GM19023 (cell line): ENCODE data around the gene CNOT2.
A peak's percentile ranks its signal among the peaks of the same experiment; 100 is the strongest.
"Not testable (repeated sequence)": the region's sequence is repeated elsewhere in the genome, so short reads cannot be mapped to it uniquely, and the experiment has no call there.

Experiments
- ATAC-seq: cut with Tn5 transposase; IDR thresholded peaks from one replicate; pipeline ENCODE4 v1.9.1; 2021; ENCODE audit warnings: mild to moderate bottlenecking, moderate library complexity; ENCODE audit not compliant: unreplicated experiment

Gene CNOT2

DNA sequence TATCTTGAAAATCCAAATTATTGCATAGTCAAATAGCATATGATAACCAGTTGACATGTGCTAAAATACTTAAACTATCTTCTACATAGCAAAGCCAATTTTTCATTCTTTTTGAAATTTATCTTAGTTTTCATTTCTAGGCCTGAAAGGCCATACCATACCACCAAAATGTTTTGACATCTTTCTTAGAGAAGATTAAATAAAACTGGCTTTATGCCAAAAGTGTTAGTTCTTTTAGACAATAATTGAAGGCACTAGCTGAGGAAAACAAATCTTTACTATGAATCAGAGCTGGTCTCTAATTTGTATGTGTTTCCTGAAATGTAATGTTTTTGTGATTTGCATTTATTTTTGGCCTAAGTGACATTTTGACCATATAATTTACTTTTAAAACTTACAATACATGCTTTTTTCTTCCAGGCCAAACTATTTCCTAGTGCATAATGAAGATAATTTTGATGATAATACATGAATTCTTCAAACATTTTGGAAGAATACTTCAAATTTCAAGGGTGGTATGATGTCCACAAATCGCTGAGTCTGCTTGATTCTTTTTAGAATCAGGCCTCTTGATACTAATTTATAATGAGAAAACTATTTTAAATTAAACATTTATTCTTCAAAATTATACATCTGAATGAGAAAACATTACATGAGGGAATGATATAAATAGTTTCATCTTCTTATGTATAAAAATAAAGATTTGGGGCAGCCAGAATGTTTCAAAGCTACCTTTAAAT is 116.4 kb downstream of the CNOT2 start:
- no peak for ATAC-seq

DNA sequence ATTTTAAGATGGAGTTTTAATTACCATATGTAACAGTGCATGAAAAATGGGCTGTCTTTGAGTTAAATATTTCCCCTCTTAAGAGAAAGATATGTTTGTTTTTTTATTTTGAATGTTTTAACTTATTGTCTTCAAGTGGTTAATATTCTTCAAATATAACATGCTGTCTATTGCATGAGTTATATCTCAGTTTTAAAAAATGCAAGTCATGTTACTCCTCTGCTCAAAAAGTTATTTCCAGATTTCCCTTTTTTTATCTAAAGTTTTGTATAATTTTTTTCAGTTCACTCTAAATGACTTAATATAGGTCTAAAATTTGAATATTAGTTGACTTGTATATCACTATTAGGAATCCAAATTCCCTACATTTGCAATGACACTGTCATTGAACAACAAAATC is 117.0 kb downstream of the CNOT2 start:
- ATAC-seq, result no peak

DNA sequence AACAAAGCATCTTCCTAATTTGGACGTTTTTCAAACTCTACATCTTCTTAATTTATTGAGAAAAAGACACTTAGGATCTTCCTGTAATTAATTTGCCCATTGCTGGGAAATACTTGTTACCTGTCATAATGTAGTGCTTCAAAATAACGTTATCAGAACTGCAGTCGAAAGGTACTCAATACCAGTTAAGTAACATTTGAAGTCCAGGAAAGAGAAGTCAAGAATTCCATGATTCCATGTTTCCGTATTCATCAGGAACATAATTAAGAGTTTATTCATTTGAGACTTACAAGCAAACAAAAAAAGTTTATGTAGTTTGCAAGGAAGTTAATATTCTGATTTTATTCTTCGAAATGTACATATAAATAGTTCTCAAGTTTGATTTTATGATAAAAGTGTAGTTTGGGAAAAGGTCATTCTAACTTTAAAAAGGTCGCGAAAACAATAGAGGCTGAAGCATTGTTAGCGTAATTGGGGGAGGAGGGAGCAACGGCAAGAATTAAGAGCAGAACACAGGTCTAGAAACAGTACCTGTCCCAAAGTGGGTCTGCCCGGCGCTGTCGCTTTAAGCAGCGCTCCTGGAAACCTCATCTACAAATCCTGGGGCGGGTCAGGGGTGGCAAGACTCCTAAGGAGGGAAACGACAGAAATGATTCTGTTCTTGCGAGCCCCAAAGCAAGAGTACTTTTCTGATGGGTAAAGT is 121.6 kb downstream of the CNOT2 start:
- ATAC-seq, result no peak

DNA sequence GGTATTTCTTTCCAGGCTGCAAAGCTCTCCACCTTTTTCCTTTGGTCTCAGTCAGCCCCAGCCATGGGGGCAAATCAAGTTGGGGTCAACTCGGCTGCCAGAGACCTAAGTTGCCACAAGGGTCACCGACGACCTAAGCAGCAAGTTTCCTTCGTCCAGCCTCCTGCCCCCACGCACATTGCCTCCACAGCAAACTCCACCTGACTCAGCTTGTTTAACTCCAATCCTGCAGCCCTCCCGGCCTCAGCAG is 122.1 kb downstream of the CNOT2 start:
- ATAC-seq, result no peak

DNA sequence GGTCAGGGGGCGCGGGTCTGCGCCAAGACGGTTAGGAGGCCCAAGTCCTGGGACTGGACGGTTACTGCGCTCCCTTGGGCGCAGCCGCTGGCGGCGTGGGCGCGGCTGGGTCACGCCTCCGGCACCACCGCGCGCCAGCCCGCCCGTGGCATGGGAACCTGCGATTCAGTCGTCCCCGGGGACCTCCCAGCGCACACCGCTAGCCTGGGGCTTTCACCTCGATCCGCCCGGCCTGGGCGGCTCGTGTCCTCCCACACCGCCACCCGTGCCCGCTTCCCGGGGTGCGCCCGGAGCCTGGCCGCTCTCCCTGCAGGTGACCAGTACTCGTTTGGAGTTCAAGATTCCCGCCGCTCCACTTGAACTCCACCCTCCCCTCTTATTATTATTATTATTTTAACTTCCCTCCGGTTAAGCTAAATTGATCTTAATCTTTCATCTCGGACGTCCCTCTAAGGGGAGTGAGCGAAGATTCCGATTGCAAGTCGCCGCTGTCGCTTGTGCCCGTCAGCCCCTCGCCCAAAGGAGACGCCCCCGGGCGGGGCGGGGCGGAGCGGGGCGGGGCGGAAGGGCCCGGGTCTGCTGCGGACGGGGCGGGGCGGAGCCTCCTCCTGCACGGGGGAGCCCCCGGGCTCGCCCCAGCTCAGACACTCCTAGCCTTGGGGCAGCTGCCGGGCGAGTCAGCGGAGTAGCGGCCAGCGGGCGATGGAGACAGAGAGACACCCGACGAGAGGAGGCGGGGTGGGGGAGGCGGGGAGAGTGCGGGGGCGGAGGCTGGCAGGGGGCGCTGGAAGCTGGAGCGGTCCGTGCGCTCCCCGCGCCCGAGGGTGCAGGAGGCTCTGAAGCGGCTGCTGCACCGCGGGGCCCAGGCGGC is 122.7 kb downstream of the CNOT2 start, which contains the start of gene KCNMB4:
TSS of gene KCNMB4 (plus strand) at position 643 of the 871 bp plus-strand sequence. CDS start 445 bp downstream, outside the sequence.
- ATAC-seq, result peak; percentile 87

DNA sequence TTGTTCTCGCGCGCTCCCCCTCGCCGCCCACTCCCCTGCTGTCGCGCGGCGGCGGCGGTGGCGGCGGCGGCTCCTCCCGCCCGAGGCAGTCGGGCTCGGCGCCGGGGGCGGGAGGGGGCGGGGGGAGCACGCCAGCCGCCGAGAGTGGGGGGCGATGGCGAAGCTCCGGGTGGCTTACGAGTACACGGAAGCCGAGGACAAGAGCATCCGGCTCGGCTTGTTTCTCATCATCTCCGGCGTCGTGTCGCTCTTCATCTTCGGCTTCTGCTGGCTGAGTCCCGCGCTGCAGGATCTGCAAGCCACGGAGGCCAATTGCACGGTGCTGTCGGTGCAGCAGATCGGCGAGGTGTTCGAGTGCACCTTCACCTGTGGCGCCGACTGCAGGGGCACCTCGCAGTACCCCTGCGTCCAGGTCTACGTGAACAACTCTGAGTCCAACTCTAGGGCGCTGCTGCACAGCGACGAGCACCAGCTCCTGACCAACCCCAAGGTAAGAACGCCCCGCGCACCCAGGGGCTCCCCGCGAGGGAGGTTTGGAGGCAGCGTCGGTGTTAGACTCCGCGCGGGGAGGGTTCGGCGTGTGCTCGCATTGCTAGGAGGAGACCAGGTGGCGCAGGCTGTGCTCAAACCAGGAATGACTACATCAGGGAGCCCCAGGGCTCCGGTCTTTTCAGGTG is 123.5 kb downstream of the CNOT2 start:
- ATAC-seq, result peak; percentile 50

DNA sequence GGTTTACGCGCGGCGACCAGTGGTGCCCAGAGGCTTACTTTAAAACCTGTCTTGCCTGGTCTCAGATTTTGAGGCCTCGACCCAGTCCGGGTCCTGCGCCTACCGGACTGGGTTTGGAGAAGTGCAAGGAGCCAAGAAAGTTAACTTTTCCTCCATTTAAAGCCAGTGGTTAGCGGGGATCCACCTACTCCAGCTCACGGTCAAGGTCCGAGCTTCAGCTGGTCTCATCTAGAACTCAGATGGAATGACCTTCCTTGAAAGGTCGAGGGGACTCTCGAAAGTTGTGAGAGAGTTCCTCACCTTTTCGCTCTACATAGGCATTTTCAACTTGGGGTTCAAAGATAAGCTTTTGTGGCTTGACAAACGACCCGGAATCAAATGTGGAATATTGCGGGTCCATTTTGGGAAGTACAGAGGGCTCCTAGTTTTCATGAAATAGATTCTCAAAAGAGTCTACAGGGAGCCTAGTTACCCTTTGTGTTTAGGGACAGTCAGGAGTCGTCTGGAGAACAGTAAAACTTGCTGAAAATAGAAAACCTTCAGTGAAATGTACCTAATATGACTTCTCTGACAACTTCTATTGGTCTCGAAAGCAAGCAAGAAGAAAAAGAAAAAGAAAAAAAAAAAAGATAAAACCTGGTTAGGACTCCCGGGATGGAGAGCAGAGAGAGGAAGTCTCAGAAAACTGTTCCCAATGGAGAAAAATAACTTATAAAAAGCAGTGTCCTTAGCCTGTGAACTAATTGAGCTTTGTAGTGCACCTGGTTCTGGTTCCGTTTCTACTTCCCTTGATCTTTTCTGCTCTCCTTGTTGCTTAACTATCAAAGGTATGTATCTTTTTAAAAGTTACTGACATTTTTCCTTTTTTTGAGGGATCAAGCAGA is 124.3 kb downstream of the CNOT2 start:
- no peak for ATAC-seq

DNA sequence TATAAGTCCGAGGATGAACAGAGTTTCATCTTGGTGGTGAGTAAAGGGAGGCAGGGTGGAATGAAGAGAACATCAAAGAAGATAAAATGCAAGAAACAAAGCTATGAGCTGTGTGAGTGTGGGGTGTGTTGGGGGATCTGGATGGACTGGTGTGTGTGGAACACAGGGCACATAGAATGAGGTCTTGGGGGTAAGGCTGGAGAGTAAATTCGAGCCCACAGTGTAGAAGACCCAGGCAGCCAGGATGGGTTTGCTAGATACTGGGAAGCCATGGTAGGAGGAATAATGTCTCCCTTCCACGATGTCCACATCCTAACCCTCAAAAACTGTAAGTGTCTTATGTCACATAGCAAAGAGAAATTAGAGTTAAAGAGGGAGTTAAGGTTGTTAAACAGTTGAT is 129.6 kb downstream of the CNOT2 start:
- ATAC-seq, result no peak

DNA sequence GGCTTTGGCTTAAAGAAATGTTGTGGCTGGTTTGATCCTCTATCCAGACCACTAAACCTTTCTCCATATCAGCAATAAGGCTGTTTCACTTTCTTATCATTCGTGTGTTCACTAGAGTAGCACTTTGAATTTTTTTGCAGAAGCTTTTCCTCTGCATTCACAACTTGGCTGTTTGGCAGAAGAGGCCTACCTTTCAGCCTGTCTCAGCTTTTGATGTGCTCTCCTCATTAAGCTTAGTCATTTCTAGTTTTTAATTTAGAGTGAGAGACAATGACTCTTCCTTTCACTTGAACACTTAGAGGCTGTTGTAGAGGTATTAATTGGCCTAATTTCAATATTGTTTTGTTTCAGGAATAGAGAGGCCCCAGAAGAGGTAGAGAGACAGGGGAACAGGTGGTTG is 136.6 kb downstream of the CNOT2 start:
- no peak for ATAC-seq

DNA sequence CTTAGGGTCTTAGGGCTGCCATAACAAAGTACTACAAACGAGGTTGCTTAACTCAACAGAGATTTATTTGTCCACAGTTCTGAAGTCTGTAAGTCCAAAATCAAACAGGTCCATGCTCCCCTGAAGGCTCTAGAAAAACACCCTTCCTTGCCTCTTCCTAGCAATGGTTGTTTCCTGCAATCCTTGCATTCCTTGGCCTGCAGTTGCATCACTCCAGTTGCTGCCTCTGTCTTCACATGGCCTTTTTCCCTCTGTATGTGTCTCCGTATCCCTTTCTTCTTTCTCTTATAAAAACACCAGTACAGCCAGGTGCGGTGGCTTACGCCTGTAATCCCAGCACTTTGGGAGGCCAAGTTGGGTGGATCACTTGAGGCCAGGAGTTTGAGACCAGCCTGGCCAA is 140.3 kb downstream of the CNOT2 start:
- no peak for ATAC-seq

DNA sequence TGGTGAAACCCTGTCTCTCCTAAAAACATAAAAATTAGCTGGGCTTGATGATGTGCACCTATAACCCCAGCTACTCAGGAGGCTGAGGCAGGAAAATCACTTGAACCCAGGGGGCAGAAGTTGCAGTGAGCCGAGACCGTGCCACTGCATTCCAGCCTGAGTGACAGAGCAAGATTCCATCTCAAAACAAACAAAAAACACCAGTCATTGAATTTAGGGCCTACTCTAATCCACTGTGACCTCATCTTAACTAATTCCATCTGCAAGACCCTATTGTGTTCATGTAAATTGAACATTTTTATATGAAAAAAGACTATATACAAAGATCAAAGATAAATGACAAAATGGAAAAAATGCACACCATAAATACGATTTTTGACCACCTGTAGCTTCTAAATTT is 140.7 kb downstream of the CNOT2 start:
- no peak for ATAC-seq

DNA sequence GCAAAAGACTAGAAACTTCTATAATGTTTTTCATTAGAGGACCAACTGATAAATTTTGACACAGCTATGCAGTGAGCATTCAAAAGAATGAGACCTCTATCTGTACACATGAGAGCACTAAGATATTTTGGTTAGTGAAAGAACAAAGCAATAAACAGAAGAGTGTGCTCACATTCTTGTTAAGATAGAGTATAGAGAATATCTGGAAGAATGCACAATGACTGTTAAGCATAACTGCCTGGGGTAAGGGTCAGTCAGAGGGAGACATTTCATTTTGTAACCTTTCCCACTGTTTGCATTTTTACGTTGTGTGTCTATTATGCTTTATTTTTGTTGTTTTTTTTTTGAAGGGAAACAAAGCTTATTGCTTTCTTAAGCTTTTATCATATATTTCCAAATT is 143.5 kb downstream of the CNOT2 start:
- ATAC-seq, result no peak

DNA sequence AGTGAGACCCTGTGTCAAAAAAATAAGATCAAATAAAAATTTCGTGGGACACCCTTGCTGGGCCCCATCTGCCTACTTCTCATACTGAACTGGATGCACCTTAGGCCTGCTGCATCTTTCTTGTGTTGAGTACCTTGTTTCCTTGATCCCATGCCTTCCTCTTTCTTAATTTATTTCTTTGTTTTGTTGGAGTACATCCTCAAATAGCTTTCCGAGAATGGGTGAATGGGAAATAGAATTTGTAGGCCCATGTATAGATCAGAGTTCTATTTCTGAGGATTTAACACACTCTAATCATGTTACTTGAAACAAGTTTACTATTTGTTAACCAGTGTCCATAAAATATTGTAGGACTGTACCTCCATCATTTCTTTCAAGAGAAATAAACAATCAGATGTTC is 146.4 kb downstream of the CNOT2 start:
- no peak for ATAC-seq

DNA sequence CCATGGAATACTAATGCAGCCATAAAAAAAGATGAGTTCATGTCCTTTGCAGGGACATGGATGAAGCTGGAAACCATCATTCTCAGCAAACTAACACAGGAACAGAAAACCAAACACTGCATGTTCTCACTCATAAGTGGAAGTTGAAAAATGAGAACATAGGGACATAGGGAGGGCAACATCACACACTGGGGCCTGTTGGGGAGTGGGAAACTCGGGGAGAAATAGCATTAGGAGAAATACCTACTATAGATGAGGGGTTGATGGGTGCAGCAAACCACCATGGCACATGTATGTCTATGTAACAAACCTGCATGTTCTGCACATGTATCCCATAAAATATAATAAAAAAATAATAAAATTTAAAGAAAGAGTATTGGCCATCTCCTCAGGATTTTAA is 149.4 kb downstream of the CNOT2 start:
- not testable (repeated sequence) for ATAC-seq

DNA sequence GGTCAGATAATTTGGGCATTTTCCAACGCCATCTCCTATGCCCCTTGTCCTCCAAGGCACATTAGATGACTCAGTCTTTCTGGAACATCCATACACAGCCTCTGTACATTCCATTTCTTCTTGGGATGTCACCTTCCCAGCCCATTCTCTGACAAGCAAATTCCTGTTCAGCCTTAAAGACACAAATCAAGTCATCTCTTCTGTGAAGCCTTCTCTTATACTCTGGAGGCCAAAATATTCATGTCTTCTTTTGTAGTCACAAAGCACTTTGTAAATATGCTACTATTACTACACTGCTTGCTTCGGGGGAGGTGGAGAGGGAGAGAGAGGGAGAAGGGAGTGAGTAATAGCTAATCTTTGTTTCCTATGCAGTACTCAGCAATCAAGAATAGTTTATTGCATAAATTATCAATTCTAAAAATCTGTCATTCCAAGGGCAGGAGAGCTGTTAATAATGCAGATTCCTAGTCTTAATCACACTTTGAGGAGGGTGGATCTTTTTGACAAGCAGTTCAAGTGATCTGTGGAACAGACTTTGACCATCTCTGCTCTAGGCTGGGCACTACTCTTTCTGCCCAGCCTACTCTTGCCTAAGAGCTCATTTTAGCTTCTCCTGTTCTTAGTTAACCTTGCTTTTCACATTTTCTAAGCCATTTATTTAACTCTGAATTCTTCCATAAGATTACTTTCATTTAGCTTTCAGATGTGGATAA is 150.7 kb downstream of the CNOT2 start:
- no peak for ATAC-seq

DNA sequence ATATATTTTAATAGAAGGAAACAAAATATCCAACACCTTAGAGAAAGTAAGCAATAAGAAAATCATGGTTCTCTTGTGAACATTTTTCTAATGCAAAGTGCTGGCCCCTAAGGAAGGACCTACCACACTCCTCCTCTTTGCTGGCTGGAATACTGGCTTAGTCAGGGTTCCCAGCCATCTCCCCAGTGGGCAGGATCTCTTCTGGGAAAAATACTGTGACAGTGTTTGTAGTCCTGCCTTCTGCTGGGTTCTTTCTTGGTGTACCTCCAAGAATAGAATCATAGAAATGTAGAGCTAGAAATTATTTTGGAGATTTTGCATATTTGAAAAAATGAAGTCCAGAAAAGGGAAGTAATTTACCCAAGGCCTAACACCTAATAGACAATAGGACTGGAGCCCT is 154.8 kb downstream of the CNOT2 start:
- ATAC-seq, result no peak

DNA sequence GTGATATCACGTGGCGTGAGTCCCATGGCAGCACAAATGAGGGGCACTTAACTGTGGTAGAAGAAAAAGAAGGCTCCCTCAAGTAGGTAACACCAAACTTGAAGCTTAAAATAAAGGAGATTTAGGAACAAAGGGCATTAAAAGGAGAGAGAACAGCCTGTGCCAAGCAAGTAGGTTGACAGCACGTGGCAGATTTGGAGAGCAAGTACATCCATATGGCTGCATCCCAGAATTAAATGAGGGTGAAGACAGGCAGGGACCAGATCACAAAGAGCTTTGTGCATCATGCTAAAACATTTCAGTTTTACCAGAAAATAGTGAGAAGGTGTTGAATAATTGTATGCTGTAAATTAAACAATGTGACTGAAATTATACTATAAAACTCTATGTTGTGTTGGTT is 155.6 kb downstream of the CNOT2 start:
- ATAC-seq, result no peak

DNA sequence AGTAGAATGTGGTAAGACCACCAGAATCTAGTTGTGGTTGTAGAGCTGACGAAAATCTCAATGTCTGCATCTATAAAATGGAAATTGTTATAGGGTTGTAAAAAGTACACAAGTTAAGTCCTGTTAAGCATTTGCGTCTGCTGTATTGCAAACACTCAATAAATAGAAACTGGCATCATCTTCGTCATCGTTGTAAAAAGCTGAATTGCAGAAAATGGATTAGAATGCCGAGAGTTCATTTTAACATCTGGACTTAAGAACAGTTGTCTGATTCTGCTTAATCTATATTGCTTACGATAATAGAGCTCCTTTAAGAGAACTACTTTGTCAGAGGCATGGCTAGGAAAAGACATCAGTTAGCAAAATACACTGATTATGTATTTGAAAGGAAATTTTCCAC is 156.1 kb downstream of the CNOT2 start:
- no peak for ATAC-seq

DNA sequence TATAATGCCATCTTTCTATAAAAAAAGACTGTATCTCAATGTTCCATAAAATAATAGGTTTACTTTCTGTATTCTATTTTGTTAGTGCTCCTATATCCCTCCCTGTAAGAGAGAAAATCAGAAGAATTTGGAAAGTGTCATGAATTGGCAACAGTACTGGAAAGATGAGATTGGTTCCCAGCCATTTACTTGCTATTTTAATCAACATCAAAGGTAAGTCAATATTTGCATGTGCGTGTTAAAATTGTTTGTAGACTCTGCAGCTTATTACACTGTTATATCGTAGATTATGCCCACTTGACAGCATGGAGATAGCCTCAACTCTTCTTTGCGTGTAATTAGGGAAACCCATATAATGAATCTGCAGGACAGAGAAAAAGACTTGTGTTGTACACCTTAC is 156.9 kb downstream of the CNOT2 start:
- no peak for ATAC-seq

DNA sequence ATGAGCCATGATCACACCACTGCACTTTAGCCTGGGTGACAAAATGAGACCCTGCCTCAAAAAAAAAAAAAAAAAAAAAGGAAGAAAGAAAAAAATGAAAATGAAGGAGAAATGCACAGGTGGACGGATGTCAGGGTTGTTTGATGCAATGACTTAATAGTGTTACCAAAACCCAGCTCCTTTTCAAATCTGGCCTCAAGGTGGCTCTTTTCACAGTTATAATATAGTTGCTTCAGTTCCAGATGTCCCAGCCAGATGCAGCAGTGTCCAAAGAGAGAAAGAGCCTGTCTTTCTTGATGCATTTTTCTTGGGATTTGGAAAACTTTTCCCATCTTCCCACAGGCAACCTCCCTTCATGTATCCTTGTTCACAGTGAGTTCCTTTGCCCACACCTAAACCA is 159.4 kb downstream of the CNOT2 start:
- no peak for ATAC-seq
